GM15510 (cell line): ENCODE data around the gene PSMD11.

ENCODE experiments used
- POLR2A ChIP-seq: IDR thresholded peaks from 3 replicates; pipeline ENCODE4 v1.6.1; 2011; ENCODE audit warnings: borderline replicate concordance; ENCODE audit not compliant: insufficient read length; ENCODE audit errors: extremely low read depth

Gene PSMD11

DNA sequence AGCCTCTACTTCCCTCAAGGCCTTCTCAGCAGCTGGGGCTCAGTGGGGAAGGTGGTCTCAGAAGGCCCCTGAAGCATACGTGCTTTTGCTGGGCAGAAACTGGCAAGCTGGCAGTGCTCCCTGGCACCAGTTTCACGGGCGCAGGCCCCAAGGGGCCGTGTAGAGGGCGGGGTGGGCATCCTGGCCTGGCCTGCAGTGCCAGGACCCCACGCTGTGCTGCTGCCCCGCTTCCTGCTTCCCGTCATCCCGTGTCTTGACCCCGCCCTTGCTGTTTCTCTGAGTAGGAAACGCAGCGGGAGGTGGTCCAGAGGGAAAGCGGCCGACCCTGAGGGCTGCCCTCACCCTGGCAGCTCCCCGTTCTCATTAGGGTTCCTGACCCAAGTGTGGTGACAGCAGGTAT is 49.3 kb downstream of the PSMD11 start:
- no peak for TF ChIP-seq POLR2A

DNA sequence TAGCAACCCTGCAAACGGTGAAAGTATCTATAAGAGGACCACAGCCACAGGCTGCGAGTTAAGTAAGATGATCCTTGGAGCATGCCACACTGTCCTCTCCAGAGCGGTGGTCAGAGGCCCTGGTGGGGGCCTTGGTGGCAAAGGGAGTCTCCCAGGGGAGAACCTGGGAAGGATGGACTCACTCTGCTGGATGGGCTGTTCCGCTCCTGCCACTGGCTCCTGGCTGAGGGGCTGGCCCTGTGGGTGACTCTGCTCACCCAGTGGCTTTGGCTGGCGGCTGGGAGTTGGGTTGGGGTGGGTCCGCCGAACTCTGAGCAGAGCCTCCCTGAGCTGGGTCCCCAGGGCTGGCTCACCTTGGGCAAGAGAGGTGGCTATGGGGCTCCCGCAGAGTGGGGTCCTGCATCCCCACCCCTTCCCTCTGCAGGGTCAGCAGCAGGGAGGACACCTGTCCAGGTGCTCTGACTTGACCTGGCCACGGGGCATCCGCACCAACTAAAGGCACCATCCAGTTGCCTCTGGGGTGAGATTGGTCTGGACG is 49.7 kb downstream of the PSMD11 start:
- no peak for TF ChIP-seq POLR2A

GRCh38 chr17:32494621-32495358 is 50.5 kb downstream of the PSMD11 start:
- no peak for TF ChIP-seq POLR2A

- TF ChIP-seq POLR2A, result no peak
Observed at GRCh38 chr17:32495359-32496231, 51.3 kb downstream of the PSMD11 start.

GRCh38 chr17:32496395-32497073 is 52.2 kb downstream of the PSMD11 start:
- TF ChIP-seq POLR2A, result no peak

- no peak for TF ChIP-seq POLR2A
Observed at GRCh38 chr17:32497431-32498205, 53.3 kb downstream of the PSMD11 start.

- no peak for TF ChIP-seq POLR2A
Observed at GRCh38 chr17:32498391-32498790, 54.1 kb downstream of the PSMD11 start.

GRCh38 chr17:32502013-32502412 is 57.7 kb downstream of the PSMD11 start:
- TF ChIP-seq POLR2A, result no peak

- no peak for TF ChIP-seq POLR2A
Observed at GRCh38 chr17:32502710-32503109, 58.4 kb downstream of the PSMD11 start.

- TF ChIP-seq POLR2A, result no peak
Observed at GRCh38 chr17:32503251-32504165, 59.2 kb downstream of the PSMD11 start.

DNA sequence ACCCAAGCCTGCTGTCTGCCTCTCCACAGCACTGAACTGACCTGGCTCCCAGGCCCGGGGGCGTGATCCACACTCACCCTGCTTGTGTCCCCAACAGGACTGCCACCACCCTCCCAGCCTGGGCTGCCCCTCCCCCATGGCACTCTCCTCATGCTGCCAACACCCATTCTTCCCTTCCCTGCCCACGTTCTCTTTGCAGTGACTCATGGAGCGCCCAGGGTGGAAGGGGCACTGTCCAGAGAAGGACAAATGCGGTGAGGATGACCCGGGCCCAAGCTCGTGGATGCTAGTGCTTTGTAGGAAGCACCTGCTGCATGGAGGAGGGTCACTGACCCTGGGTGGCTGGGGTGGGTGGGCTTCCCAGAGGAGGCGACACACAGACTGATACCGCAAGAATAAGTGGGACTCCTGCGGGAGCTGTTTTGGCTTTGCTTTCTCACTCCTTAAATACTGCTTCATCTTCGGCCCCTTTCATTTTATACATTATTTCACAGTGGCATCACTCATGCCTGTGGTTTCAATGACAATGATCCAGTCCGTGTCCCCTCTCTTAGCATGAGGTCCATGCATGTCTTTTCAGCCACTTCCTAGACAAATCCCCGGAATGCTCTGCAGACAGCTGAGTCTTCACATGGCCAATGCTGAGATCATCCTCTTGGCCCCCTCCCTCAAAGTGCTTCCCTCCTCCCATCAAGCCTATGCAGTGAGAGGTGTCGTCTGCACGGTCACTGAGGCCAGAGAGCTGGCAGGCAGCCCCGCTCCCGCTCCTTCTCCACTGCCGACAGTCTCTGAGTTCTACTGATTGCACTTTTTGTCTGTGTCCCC is 60.1 kb downstream of the PSMD11 start:
- TF ChIP-seq POLR2A, result no peak

DNA sequence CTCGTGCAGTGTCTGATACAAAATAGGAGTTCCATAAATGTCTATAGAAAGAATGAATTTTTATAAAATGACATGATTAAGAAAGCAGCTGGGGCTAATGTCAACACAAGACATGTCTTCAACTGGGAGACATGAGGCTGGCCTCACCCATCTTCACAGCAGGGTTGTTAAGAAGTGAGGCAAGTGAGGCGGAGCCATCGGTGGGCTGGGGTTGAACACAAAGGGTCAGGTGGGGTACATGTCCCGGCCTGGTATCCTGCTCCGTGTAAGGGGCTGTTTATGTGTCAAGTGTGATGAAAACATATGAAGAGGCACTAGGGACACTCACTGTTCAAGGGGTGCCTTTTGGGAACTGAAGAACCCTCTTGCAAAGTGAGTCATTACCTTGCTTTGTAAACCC is 64.6 kb downstream of the PSMD11 start:
- no peak for TF ChIP-seq POLR2A
